ENCODE results near the gene CRB3.

CRB3 gene

DNA sequence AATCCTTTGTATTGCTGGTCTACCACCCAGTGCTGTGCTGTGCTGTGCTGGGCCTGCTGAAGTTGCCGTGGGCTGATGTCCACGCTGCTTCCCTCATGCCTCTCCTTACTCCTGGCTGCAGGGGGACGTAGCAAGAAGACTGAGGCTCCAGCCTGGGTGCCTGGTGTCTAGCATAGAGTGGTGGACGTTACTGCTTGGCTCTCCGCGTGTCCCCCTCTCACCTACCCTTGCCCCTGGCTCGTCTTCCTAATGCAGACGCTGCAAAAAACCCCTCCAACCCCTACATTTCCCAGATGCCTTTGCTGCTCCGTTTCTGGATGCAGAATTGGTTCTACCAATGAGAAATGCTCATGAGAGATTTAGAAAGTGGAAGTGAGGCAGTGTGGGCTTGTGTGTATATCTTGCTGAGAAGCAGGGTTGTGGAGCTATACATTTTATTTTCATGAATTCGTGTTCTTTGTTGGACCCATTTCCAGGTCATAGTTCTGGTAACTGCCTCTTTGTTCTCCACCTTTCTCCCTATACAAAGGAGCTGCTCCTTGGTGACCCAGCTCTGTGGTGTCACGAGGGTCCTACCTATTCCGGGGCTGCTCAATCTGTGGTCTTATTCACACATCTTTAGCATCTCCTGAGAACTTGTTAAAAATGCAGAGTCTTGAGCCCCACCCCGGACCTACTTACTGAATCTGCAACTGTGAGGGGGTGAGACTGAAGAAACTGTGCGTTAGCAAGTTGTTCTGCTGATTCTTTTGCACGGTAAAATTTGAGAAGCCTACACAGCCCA is 25.4 kb downstream of the CRB3 start:
- TF ChIP-seq, protein P1, sequence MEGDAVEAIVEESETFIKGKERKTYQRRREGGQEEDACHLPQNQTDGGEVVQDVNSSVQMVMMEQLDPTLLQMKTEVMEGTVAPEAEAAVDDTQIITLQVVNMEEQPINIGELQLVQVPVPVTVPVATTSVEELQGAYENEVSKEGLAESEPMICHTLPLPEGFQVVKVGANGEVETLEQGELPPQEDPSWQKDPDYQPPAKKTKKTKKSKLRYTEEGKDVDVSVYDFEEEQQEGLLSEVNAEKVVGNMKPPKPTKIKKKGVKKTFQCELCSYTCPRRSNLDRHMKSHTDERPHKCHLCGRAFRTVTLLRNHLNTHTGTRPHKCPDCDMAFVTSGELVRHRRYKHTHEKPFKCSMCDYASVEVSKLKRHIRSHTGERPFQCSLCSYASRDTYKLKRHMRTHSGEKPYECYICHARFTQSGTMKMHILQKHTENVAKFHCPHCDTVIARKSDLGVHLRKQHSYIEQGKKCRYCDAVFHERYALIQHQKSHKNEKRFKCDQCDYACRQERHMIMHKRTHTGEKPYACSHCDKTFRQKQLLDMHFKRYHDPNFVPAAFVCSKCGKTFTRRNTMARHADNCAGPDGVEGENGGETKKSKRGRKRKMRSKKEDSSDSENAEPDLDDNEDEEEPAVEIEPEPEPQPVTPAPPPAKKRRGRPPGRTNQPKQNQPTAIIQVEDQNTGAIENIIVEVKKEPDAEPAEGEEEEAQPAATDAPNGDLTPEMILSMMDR (IDR thresholded peaks at IDR 0.05; ENCODE audit: low read depth, low read length), result no peak
- H3K4me3 ChIP-seq (ENCODE audit: low read depth, low read length), result no peak overlapping the region

DNA sequence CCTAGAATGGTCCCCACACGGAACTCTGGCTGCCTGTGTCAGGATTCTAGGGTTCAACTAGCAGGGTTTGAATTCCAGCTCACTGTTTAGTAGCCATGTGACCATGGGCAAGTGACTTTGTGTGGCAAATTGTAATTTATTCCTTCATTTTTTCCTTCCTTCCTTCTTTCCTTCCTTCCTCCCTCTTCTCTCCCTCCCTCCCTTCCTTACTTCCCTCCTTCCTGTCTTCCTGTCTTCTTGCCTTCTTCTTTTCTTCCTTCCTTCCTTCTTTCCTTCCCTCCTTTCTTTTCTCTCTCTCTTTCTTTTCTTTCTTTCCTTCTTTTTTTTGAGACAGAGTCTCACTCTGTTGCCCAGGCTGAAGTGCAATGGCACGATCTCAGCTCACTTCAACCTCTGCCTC is 26.1 kb downstream of the CRB3 start:
- TF ChIP-seq, protein P1 (IDR thresholded peaks at IDR 0.05; ENCODE audit: low read depth, low read length), result no peak
- no peak overlapping the region for H3K4me3 ChIP-seq (ENCODE audit: low read depth, low read length)

DNA sequence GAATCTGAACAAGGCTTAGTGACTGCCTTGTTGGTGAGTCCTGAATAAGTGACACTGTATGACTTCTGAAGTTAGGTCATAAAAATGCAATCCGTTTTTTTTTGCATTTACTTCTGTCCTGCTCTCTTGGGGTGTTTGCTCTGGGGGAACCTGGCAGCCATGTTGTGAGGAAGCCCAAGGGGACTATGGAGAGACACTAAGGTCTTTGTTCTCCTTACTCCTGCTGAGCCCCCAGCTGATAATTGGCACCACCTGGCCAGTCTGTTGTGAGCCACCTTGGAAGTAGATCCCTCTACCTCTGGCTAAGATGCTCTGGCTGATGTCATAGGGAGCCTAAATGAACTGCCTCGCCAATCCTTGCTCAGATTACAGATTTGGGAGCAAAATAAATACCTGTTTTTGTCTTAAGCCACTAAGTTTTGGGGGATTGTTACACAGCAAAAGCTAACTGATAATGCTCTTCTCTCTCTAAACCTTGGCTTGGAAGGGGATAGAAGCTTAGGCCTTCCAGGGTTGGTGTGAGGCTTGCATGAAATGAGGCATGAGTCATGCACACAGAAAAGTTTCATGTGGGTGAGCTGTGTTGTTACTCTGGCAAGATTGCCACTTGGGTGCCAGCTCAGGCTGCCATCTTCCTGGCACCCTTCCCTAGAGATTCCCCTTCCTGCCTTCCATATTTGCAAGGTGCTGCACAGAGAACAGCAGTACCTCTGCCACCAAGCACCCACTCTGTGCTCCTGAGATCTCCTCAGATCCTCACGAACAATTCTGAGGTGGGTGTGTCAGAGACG is 27.9 kb downstream of the CRB3 start:
- TF ChIP-seq, protein P1 (IDR thresholded peaks at IDR 0.05; ENCODE audit: low read depth, low read length), result no peak
- no peak overlapping the region for H3K4me3 ChIP-seq (ENCODE audit: low read depth, low read length)

DNA sequence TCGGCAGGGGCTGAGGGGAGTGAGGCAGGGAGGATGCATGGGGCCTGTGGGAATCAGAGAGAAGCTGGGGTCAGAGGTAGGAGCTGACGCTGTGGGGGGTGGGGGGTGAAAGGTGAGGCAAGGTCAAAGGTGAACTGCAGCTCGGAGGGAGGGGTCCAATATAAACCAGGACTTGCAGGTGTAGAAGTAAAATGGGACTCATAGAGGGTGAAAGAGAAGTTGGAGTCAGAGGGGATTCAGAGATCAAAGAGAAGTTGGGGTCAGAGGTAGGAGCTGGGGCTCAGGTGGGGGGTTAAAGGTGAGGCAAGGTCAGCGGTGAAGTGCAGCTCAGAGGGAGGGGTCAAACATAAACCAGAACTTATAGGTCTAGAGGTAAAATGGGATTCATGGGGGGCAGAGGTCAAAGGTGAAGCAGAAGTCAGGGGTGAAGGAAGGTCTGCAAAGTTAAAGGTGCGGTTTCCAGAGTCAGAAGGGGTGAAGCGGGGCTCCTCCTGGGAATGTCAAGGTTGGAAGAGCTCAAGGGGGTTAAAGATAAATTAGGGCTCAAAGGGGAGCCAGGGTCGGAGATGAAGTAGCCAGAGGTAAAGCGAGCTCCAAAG is 30.5 kb downstream of the CRB3 start:
- TF ChIP-seq, protein P1 (IDR thresholded peaks at IDR 0.05; ENCODE audit: low read depth, low read length), result no peak
- no peak overlapping the region for H3K4me3 ChIP-seq (ENCODE audit: low read depth, low read length)

DNA sequence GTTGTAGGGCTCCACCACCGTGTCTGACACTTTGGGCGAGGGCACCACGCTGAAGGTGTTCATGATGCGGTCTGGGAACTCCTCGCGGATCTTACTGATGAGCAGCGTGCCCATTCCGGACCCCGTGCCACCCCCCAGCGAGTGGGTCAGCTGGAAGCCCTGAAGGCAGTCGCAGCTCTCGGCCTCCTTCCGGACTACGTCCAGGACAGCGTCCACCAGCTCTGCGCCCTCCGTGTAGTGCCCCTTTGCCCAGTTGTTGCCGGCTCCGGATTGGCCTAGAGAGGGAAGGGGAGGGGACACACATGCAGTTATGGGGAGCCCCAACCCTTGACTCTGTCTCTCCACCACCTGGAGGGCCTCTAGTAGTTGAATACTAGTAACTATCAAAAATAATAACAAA is 31.9 kb downstream of the CRB3 start:
- no peak overlapping the region for H3K4me3 ChIP-seq (ENCODE audit: low read depth, low read length)
- TF ChIP-seq, protein P1 (IDR thresholded peaks at IDR 0.05; ENCODE audit: low read depth, low read length), result no peak

DNA sequence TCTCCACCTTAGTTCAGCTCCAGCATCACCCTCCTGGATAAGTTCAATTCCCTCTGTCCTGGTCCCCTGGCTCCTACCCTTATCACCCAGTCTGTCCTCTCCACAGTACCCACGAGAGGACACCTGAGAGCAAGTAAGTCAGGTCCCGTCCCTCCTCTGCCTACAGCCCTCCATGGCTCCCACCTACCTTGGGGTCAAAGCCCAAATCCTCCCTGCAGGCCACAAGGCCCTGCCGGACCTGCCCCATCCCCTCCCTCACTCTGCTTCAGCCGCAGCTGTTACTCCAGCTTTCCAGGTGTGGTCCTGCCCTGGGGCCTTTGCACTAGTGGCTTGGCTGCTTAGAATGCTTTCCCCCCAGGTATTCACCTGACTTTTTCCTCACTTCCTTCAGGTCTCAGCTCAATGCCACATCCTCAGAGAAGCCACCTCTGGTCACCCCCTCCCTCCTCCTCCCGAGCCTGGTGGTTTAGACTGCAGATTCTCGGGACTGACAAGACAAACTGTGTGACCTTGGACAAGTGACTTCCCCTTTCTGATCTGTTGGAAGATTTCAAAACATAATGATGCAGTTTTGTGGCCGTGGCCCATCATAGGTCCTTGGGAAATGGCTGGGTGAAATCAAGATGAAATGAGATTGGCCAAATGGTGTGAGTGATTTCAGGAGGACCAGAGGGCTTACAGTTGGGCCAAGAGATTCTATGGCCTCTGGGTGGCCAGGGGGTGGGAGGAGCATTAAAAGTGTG is 34.4 kb downstream of the CRB3 start:
- TF ChIP-seq, protein P1 (IDR thresholded peaks at IDR 0.05; ENCODE audit: low read depth, low read length), result no peak
- H3K4me3 ChIP-seq (ENCODE audit: low read depth, low read length), result no peak overlapping the region
